CD4-positive, alpha-beta T cell treated with Interleukin-1 beta for 1 hour (primary cell): ENCODE measurements around the gene CRCP.
A peak's percentile ranks its signal among the peaks of the same experiment; 100 is the strongest.
"Not testable (repeated sequence)": the region's sequence is repeated elsewhere in the genome, so short reads cannot be mapped to it uniquely, and the experiment has no call there.

ENCODE experiments used
- DNase-seq, 2 donors: peaks; one replicate each; pipeline ENCODE4 v3.0.0-alpha.2; 2020 to 2022

The CRCP gene

DNA sequence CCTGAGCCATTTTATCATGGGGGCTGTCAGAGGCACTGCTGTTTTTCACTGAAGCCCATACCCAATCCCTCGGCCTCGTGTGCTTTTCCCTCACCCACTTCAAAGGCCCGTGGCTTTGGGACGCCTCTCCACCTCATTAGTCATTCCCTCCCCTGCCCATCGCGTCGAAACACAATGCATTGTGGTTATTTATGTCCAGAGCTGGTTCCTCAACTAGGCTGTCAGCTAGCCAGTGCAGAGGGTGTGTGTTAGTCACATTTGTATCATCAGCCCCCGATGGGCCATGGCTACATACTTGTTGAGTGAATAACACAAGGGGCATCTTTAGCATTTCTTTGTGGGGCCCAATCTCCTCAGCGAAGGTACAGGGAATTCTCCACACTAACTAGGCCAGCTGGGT, 3.8 kb upstream of the CRCP start:
- no peak for DNase-seq

DNA sequence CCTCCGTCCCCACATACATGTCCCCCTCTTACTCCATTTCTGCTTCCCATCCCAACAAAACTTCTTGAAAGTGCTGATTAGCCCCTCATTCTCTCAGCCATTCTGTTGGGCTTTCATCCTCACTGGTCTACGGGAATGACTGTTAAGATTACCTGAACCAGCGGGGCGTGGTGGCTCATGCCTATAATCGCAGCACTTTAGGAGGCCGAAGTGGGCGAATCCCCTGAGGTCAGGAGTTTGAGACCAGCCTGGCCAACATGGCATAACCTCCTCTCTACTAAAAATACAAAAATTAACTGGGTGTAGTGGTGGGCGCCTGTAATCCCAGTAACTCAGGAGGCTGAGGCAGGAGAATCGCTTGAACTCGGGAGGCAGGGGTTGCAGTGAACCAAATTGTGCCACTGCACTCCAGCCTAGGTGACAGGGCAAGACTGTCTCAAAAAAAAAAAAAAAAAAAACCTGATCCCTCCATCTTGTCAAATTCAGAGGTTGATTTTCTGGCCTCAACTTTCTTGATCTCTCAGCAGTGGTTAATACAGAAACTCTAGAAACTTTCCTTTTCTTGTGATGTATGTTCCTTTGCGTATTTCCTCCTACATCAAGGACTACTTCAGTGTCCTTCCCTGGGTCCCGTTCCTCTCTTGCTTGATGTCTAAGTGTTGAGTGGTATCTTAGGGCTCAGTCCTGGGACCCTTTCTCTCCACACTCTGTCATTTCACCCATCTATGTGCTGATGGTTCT, 2.2 kb downstream of the CRCP start:
- not testable (repeated sequence) for DNase-seq

DNA sequence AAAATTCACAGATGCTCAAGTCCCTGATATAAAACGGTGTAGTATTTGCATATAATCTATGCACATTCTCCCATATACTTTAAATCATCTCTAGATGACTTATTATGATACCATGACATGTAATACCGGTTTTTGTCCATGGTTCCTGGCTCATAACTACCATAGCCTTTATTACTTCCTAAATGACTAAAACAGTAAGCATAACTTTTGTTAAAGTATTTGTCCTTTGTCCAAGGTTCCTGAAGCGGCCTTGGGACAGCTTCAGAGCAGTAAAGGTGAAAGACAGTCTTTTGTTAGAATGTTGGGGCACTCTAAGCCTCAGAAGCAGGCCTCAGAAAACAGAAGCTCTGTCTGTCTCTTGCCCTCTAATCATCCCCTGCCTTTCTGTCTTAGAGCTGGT, 4.0 kb downstream of the CRCP start:
- no peak for DNase-seq

DNA sequence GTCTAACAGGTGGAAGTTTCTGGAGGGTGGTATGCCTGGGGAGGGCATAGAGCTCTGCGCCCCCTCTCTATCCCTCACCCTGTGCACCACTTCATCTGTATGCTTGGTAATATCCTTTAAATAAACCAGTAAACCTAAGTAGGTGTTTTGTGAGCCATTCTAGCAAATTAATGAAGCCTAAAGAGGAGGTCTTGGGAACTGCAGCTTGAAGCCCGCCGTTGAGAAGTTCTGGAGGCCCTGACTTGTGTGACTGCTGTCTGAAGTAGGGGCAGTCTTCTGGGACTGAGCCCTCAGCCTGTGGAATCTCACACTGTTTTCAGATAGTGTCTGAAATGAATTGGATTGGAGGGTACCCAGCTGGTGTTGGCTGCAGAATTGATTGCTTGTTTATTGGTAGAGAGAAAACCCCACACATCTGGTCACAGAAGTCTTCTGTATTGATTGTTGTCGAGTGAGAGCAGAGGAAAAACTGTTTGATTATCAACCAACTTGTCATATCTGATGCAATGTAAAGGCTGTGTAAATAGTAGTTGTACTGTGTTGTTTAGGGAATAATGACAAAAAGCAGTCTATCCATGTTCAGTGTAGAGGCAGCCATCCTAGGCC, 4.7 kb downstream of the CRCP start:
- DNase-seq = no peak

DNA sequence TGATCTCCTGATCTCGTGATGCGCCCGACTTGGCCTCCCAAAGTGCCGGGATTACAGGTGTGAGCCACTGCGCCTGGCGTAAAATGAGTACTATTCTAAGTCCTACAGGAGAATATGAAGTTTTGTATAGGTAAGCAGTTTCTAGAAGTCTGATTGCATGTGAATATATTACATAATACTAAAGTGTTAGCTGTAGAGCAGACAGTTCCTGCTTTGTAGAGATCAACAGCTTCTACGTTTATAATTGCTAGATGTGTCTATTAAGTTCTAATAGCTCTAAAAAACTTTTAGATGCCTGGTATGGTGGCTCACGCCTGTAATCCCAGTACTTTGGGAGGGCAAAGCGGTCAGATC, 8.5 kb downstream of the CRCP start:
- DNase-seq = no peak

DNA sequence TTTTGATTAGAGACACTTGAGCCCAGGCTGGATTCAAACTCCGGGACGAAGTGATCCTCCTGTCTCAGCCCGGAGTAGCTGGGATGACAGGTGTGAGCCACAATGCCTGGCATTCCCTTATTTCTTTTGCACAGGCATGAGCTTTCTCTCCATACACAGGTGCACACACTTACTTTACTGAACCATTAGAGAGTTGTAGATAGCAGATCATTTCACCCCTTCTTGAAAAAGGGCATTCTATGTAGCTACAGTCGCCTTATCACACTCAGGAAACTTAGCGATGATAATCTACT, 9.9 kb downstream of the CRCP start:
- DNase-seq = not testable (repeated sequence)

DNA sequence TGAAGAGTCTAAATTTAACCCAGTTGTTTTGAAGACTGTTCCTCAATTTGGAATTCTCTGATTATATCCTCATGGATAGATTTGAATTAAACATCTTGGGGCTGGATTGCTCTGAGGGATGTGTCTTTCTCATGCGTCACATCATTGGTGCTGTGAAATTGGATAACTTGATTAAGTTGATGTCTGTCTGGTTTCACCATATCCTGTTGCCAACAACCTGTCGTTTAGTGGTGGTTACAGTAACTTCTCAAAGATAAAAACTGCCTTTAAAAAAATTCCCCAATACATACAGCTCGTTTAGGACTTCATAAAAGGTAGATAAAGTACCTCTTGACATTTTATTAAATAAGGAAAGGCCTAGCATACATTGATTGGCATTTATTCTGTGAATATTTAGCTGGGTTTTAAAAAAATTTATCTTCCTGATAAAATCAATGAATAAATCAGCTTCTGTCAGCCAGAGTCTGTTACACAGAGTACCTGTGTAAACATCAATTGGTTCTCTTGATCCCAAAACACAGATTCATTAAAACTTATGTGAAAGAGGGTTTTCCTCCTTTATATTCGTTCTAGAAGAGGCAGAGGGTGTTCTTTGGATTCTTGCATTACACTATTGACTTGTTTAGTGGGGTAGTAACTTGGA, 10.5 kb downstream of the CRCP start:
- peak in 1 of 2 donors; percentile 19 for DNase-seq

DNA sequence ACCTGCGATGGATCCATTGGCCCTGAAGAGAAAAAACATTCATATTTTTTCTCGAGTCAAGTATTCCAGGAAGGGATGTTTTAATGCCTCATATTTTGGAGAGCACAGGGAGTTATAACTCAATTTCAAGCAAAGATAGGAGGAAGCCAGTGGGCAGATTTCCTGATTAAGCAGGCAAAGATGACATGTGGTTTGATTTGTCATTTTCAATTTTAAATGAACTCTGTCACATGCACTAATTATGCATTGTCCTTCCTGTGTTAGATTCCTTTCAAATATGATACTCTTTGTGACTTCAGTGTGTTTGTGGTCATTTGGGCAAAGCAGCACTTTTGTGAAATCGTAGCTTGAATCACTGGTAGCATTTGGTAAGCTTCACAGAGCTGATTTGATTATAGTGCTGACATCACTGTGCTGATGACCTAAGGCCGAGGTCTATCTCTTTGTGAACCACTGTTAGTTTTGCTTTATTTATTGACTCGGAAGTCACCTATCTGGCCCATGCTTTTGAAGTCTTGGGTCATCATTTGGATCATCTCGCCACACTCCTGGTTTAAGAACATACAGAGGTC, 11.2 kb downstream of the CRCP start:
- DNase-seq = peak; percentile 4 to 26

DNA sequence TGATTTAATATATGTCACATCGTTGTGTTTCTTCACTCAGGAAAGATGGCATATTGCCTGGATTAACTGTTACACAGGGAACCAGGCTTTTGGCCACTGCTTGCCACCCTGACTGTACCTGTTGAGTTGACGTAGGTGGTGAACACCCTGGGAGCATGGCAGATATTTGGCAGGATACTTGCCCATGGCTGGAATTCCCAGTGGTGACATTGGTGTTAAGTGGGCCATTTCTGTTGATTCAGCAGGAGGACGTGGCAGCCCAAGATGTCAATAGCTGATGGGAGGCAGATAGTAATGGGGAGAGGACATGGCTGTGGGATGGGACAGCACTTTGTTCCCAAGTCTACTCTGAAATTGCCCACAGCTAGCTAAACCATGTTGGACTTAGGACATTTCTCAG, 12.5 kb downstream of the CRCP start:
- not testable (repeated sequence) for DNase-seq

DNA sequence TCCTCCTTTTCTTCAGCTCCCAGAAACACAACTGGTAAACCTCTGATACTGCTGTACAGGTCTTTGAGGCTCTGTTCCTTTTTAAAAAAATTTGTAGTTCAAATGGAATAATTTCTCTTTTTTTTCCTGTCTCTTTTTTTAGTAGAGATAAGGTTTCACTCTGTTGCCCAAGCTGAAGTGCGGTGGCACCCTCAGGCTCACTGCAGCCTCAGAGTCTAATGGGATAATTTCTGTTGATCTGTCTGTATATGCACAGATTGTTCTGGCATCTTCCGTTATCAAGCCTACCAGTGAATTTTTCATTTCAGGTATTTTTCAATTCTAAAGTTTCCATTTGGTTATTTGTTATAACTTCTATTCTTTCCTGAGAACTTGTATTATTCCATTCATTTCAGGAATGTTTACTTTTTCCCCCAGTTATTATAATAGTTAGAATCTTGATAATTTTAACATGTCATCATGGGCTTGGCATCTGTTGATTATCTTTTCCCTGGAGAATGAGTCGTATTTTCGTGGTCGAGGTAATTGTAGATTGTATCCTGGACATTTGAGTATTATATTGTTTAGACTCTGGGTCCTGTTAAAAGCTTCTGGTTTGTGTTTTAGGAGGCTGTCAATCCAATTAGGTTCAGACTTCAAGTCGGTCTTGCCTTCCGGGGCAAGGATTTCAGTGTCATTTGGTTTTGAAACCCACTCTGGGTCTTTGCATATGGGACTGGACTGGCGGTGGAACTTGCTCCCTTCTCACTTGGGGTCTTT, 24.5 kb downstream of the CRCP start:
- no peak for DNase-seq

DNA sequence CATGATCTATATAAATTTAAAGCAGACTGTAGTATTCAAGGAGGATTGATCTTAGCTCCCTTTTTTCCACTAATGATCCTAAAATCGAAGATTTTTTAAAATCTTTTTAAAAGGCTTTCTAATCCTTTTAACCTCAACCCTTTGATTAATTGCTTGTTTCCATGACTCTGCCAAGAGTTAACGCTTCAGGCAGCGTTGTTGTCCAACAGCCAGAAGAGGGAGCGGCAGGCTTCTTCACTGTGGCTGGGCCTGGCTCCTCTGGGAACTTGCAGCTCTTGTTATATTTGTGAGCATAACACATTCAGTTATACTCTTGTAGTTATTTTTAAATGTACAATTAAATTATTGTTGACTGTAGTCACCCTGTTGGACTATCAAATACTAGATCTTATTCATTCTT, 26.3 kb downstream of the CRCP start:
- DNase-seq = no peak

DNA sequence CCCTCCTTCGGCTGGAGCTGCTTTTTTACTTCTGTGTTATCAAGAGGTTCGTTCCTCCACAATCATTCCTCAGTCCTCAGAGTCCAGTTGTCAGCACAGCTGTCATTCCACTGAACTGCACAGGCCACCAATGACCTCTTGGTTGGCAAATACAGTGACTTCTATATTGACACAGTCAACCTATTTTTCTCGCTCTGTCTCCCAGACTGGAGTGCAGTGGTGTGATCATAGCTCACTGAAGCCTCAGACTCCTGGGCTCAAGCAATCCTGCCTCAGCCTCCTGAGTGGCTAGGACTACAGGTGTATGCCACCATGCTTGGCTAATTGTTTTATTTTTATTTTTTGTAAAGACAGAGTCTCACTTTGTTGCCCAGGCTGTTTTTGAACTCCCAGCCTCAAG, 27.7 kb downstream of the CRCP start:
- no peak for DNase-seq

DNA sequence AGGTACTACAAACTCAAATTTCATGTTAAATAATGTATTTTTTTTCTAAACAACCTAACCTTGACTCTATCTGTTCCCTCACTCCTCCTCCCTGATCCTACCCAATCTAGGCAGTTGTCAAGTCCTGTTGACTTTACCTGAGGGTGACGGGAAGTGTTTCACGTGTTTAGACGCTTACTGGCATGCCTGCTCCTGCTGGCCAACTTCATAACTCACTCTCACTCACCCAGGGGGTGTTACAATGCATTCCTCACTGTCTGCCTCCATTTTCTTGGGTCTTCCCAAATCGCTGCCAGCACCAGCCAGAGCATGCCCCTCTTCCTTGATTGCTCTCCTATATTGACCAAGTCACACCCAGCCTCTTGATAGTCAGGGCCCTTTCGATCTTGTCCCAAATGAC, 28.3 kb downstream of the CRCP start:
- no peak for DNase-seq

DNA sequence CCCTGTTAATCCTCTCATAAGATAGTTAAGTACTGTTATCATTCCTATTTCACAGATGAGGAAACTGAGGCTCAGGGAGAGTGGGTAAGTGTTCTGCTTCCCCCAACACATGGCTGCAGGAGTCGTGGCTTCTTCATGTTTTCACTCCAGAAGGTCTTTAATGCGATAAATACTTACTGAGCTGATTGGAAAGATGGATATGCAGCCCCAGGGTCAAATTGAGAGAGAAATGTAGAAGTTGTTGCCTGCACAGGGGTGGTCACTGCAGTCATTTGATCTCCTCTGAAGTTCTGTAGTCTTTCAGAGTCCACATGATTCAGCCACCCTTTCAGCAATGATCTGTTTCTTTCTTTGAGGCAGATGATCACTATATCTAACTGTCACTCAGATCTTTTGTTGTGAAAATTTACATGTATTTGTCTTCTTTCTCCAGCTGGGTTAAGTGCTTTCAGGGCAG, 29.3 kb downstream of the CRCP start:
- DNase-seq = no peak

DNA sequence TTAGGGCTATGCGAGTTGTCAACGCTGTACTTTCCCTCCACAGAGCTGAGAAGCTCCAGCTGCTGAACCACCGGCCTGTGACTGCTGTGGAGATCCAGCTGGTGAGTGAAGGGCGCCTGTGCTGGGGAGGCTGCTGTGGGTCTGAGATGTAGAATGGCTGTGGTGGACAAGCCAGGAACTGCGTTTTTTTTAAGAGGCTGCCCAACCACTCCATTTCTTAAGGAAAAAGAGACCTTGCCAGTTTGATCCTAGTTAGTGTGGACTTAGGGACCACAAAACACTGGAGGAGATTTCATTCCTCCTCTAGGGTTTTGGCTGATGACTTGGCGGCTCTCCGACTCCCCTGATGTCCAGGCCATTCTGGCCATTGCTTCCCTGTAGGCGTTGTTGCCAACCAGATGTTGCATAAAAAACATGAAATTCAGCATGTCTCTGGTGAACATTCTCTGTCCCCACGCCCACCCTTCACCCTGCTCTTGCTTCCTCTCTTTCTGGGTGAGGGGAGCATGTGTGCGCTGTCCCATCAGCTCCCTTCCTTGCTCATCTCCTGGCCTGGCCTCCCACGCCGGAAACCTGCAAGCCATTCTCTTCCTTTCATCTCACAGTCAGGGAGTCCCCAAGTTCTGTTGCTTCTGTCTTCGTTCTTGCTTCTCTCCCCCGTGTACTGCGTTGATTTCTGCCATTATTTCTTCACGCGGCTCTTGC, 30.9 kb downstream of the CRCP start:
- no peak for DNase-seq

DNA sequence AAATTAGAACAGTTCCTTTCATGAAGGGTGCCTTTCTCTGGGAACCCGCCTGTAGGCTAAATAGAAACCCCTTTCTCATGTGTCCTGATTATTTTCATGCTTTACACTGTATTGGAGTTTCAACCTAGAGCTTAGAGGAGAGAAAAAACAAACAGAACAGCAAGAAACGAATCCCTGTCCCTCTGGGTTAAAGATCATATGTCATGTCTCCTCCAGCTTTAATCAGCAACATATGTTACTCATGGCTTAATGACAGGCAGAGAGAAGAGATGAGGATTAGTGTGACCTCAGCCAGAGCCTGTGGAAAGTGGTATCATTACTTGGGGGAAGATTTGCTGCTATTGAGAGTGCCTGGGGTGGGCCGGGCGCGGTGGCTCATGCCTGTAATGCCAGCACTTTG, 32.1 kb downstream of the CRCP start:
- DNase-seq = no peak

DNA sequence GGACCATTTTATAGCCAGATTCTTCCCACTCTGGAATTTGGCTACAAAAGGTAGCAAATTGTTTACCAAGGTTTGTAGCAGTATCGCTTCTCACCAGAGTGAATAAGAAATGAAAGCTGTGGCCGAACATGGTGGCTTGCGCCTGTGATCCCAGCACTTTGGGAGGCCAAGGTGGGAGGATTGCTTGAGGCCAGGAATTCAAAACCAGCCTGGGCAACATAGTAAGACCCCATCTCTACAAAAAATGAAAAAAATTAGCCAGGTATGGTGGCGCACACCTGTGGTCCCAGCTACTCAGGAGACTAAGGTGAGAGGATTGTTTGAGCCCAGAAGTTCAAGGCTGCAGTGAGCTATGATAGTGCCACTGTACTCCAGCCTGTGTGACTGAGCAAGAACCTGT, 33.0 kb downstream of the CRCP start:
- not testable (repeated sequence) for DNase-seq

DNA sequence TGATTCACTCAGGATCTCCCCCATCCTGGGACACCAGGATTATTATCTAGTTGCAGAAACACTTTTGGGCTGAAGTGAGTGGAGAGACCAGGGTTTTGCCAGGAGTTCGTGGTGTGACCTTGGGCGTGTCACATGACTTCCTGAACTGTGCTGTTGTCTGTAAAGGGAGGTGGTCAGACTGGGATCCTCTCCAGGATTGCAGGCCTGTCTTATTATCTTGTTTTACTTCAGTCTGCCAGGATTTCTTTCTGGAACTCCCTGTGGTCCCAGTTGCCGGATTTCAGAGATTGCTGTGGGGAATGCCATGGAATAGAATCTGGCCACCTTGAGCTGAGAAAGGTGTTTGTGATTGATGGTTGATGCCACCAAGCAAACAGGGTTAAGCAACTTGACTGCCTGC, 35.8 kb downstream of the CRCP start:
- no peak for DNase-seq

DNA sequence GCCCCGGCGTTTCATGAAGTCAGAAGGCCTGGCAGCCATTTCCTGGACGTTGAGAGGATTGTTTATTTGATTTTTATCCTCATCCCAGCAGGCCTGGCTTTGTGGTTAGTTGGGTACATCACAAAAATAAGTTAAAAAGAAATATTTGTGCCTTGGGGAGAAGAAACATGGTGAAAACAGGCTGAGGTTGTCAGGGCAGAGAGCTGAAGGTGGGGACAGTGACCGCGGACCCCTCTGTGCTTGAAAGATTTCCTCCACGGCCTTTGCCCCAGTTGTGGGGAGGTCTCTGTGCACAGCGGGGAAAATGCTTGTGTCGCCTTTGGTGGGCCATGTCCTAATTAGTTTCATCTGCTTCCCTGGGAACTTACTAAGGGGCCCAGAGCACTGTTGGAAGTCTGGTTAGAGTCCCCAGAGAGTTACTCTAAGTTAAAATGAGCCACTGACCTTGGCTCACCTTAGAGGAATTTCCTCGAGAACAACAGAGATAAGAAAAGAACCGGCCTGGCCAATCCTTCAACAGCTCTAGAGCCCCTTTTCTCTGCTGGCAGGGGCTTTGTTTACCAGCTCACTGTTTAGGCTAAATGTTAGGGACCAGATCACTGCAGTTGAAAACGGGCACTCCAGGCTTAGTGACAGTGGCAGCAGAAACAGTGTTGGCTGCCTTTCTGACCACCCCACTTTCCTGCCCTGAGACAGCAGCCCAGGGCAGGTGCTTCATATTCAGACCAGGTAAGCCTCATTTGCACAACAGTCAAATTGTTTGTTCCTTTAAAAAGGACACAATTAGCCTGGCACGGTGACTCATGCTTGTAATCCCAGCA, 37.9 kb downstream of the CRCP start:
- no peak for DNase-seq

DNA sequence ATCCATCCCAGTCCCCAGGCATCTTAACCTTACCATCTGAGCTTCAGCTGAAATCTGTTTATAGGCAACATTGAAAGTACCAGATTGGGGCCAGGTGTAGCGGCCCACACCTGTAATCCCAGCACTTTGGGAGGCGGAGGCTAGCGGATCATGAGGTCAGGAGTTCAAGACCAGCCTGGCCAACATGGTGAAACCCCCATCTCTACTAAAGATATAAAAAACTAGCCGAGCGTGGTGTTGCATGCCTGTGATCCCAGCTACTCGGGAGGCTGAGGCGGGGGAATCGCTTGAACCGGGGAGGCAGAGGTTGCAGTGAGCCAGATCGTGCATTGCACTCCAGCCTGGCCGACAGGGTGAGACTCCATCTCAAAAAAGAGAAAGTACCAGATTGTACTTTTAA, 39.0 kb downstream of the CRCP start:
- no peak for DNase-seq

DNA sequence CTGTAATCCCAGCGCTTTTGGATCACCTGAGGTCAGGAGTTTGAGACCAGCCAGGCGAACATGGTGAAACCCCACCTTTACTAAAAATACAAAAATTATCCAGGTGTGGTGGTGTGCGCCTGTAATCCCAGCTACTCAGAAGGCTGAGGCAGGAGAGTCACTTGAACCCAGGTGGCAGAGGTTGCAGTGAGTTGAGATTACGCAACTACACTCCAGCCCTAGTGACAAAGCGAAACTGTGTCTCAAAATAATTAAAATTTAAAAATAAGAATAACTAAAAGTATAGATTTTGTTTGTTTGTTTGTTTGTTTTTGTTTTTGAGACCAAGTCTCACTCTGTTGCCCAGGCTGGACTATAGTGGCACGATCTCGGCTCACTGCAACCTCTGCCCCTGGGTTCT, 41.4 kb downstream of the CRCP start:
- DNase-seq = not testable (repeated sequence)

DNA sequence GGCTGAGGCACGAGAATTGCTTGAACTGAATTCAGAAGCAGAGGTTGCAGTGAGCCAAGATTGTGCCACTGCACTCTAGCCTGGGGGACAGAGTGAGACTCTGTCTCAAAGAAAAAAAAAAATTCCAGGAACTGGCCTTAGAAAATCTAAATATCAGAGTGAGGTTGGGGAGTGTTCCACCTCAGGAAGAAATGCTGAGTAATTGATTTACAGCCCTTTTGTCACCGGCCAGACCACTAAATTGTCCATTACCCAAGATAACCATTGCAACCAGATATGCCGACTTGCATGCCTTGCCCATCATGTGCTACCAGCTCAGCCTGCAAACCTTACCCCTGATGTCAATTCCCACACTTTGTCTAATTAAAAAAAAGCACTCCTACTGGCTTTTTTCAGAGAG, 42.4 kb downstream of the CRCP start:
- no peak for DNase-seq
